Activated CD8-positive, alpha-beta memory T cell treated with anti-CD3 and anti-CD28 coated beads for 4 hours (primary cell): ENCODE results near the gene DSPP.
"Not testable (repeated sequence)": the region's sequence is repeated elsewhere in the genome, so short reads cannot be mapped to it uniquely, and the experiment has no call there.

ENCODE experiments used
- DNase-seq, 2 donors: peaks; one replicate each; pipeline ENCODE4 v3.0.0-alpha.2; 2020; ENCODE audit warnings: low read depth in 2 of 2

DSPP gene

DNA sequence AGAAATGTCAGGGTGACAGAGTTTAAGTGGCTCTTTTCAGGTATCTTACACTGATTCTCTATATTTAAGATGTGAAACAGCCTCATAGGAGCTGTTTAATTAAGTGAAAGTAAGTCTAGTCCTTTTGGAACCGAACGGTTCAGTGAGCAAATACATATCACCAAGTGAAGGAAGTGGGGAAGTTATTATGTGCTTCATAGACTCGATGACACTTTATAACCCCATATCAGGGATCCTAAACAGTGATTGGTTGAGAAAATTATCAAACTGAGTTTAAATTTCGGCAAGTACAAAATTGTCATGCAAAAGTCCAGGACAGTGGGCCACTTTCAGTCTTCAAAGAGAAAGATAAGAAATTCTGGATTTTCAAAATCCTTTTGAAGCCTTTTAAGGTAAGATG lies at the start of gene DSPP:
TSS of gene DSPP (plus strand) at position 301 of the 400 bp plus-strand sequence. CDS start 2,380 bp downstream, outside the sequence.
- no peak for DNase-seq

GRCh38 chr4:87559090-87559837 lies 49.1 kb upstream of the DSPP start:
- DNase-seq, result no peak

GRCh38 chr4:87560802-87561201 lies 47.5 kb upstream of the DSPP start:
- no peak for DNase-seq

DNA sequence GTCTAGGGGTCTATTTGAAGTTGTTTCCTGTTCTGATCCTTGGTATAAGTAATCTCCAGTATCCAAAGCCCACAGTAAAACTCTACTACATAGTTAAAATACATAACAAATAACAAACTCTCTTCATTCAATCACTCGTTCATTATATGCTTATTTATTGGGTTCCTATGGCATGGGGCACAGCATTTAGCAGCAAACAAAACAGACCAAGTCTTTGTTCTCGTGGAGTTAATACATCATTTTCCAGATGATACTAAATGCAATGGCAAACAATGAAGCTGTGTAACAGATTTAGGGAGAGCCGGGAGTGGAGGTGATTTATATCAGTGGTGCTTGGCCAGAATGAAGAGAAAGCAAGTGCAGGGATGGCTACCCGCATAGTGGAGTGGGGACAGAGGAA lies 42.6 kb upstream of the DSPP start:
- no peak for DNase-seq

DNA sequence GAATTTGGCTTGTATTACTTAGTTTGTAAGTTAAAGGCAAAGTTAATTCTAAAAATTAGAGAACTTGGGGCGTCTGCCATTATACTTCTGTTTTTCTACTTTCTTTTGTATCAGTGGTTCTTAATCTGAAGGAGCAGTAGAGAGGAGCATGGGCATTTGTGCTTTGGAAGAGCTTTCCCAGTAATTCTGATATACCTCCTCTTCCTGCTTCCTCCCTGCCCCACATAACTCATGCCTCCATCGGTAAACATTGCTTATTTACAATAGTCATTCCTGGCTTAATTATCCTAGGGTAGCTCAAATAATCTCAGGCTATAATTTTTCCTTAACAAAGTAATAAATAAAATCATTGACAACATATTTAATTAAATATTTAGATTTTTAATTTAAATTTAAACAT lies 42.1 kb upstream of the DSPP start:
- no peak for DNase-seq

GRCh38 chr4:87567191-87567590 lies 41.1 kb upstream of the DSPP start:
- no peak for DNase-seq

DNA sequence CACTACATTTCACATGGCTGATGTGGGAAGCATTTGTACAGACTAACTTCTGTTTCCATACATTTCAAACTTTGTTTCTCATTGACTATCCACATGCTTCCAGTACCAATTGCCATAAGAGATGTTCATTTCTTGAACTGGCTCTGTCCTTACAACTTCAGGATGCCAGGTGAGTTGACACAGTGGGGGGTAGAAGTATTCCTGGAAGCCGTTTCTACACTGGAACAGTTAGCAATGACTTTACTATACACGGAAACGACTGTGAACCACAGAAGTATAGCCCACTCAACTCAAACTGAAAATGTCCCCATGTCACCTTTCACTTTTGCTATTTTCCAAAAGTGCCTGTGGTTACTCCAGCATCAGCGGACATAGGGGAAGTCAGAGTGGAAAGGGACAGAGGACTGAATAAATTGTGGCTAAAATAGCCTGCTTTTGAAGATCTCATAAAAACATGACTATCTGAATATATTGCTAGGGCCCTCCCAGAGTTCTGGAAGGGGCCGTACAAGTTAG lies 38.0 kb upstream of the DSPP start:
- DNase-seq, result no peak

GRCh38 chr4:87574376-87574775 lies 34.0 kb upstream of the DSPP start:
- not testable (repeated sequence) for DNase-seq

GRCh38 chr4:87574996-87575395 lies 33.3 kb upstream of the DSPP start:
- no peak for DNase-seq

GRCh38 chr4:87575408-87575807 lies 32.9 kb upstream of the DSPP start:
- DNase-seq, result no peak

- DNase-seq, result no peak
Measured at GRCh38 chr4:87575983-87576382, 32.3 kb upstream of the DSPP start.

GRCh38 chr4:87579478-87579877 lies 28.9 kb upstream of the DSPP start:
- no peak for DNase-seq

GRCh38 chr4:87580057-87580456 lies 28.3 kb upstream of the DSPP start:
- DNase-seq, result no peak

DNA sequence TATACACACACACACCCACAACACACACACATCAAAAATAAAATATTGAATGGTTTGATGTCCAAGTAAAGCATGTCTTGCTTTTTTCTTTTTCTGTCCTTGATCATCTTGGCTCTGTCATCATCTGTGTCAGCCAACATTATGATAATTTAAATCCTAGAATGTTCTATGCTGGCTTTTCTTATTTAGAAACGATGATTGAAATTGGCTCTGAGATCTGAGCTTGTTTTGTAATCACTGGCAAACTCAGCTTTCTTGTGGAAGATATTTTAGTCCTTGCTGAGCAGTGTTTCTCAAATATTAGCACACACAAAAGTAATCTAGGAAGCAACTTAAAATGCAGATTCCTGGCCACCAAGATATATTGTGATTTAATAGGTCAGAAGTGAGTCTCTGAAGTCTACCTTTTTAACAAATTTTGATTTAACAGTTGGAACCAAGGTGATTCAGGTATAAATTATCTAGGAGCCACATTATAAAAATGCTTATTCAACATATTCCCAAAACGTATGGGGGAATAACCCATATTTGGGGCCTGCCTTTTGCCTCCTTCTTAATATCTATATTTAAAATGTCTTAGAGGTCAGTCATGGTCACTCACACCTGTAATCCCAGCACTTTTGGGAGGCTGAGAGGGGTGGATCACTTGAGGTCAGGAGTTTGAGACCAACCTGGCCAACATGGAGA lies 24.0 kb upstream of the DSPP start:
- DNase-seq, result no peak

- no peak for DNase-seq
Measured at GRCh38 chr4:87589531-87589930, 18.8 kb upstream of the DSPP start.

GRCh38 chr4:87592124-87592523 lies 16.2 kb upstream of the DSPP start:
- DNase-seq, result no peak

DNA sequence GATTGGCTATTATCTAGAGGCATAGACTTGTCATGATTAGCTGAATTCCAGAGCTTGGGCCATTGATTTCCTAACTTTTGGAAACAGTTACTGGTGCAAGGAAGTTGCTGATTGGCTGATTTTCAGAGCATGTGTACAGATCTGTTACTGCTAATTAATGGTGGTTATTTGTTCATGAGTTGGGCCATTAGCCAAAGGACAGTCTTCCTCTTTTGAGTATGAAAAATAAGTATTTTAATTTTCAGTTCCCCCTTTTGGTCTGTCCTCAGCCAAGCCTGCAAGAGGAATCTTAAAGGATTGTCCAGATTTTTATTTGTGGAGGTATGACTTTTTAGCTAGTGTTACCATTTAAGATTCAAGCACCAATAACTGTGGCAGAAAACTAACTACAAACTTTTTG lies 7.0 kb upstream of the DSPP start:
- no peak for DNase-seq

DNA sequence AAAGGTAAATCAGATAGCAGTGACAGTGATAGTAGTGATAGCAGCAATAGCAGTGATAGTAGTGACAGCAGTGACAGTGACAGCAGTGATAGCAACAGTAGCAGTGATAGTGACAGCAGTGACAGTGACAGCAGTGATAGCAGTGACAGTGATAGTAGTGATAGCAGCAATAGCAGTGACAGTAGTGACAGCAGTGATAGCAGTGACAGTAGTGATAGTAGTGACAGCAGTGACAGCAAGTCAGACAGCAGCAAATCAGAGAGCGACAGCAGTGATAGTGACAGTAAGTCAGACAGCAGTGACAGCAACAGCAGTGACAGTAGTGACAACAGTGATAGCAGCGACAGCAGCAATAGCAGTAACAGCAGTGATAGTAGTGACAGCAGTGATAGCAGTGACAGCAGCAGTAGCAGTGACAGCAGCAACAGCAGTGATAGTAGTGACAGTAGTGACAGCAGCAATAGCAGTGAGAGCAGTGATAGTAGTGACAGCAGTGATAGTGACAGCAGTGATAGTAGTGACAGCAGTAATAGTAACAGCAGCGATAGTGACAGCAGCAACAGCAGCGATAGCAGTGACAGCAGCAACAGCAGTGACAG lies 6.1 kb downstream of the DSPP start:
- no peak for DNase-seq

DNA sequence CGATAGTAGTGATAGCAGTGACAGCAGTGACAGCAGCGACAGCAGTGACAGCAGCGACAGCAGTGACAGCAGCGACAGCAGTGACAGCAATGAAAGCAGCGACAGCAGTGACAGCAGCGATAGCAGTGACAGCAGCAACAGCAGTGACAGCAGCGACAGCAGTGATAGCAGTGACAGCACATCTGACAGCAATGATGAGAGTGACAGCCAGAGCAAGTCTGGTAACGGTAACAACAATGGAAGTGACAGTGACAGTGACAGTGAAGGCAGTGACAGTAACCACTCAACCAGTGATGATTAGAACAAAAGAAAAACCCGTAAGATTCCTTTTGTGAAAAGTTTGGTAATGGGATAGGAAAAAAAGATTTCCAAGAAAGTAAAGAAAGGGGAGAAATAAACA lies 7.9 kb downstream of the DSPP start:
- no peak for DNase-seq

- no peak for DNase-seq
Measured at GRCh38 chr4:87620086-87620485, 11.8 kb downstream of the DSPP start.

- DNase-seq, result no peak
Measured at GRCh38 chr4:87620491-87620890, 12.2 kb downstream of the DSPP start.

DNA sequence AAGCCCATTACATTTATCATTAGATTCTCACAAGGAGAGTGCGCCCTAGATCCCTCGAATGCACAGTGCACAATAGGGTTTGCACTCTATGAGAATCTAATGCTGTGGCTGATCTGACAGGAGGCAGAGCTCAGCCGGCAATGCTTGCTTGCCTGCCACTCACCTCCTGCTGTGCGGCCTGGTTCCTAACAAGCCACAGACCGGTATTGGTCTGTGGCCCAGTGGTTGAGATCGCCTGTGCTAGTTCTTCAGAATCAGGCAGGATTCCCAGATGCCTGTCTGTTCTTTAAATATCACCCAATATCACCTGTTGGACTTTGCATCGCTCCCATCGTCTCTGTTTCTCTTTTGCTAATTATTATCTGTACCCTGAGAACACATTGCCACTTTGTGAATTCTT lies 14.0 kb downstream of the DSPP start:
- DNase-seq, result no peak

GRCh38 chr4:87624698-87625097 lies 16.4 kb downstream of the DSPP start:
- DNase-seq, result no peak
